Thymus (tissue), 11 donors: ENCODE results near the gene RASSF7. TPM values are rescaled to one million over a fixed set of nuclear protein-coding genes. Genes with fewer than 3 reads are reported as not detected.

Source experiments
- DNase-seq, 9 donors: peaks; one replicate each; pipeline ENCODE4 v3.0.0-alpha.2; 2013; ENCODE audit warnings: low spot score in 9 of 9, low read depth in 6 of 9, missing footprints in 1 of 9
- H3K27ac ChIP-seq, 2 donors: one replicate each; pipeline ENCODE4 v1.5.1; 2013; ENCODE audit warnings: control low read depth in 1 of 2, low read depth in 1 of 2, low read length in 1 of 2, mild to moderate bottlenecking in 1 of 2, moderate library complexity in 1 of 2
- H3K27me3 ChIP-seq, 2 donors: one replicate each; pipeline ENCODE4 v1.5.1; 2013; ENCODE audit warnings: low read length in 1 of 2; ENCODE audit not compliant: control insufficient read depth in 2 of 2, insufficient read depth in 1 of 2
- H3K36me3 ChIP-seq, 2 donors: one replicate each; pipeline ENCODE4 v1.5.1; 2013; ENCODE audit warnings: low read length in 1 of 2, mild to moderate bottlenecking in 1 of 2, moderate library complexity in 1 of 2; ENCODE audit not compliant: control insufficient read depth in 2 of 2, insufficient read depth in 2 of 2
- H3K4me1 ChIP-seq, 2 donors: one replicate each; pipeline ENCODE4 v1.5.1; 2013; ENCODE audit warnings: low read length in 2 of 2; ENCODE audit not compliant: control insufficient read depth in 2 of 2, insufficient read depth in 2 of 2
- H3K4me3 ChIP-seq, 2 donors: one replicate each; pipeline ENCODE4 v1.5.1; 2013; ENCODE audit warnings: low read length in 2 of 2, control low read depth in 1 of 2, mild to moderate bottlenecking in 1 of 2
- H3K9me3 ChIP-seq, 2 donors: one replicate each; pipeline ENCODE4 v1.5.1; 2013; ENCODE audit warnings: low read length in 1 of 2, mild to moderate bottlenecking in 1 of 2; ENCODE audit not compliant: control insufficient read depth in 2 of 2, insufficient read depth in 1 of 2
- WGBS: extraction: QIAGEN DNeasy Blood & Tissue Kit; methylation state at CpG from one replicate; pipeline ENCODE4 v1.1.7; 2013; 5-methylcytosine and 5-hydroxymethylcytosine counted together
- polyA plus RNA-seq: library from polyadenylated mRNA; stranded (reverse); fragments of 200-250 nt; gene quantifications from one replicate; pipeline ENCODE4 v1.2.3, GENCODE V29; 2013
- total RNA-seq: library from RNA; stranded (reverse); fragments of 120-200 nt; gene quantifications from one replicate; pipeline ENCODE4 v1.2.4, GENCODE V29; 2013
- donor health status: healthy.

The RASSF7 gene
- total and polyA plus RNA-seq, 2 donors: 22.5 to 51.2 TPM

DNA sequence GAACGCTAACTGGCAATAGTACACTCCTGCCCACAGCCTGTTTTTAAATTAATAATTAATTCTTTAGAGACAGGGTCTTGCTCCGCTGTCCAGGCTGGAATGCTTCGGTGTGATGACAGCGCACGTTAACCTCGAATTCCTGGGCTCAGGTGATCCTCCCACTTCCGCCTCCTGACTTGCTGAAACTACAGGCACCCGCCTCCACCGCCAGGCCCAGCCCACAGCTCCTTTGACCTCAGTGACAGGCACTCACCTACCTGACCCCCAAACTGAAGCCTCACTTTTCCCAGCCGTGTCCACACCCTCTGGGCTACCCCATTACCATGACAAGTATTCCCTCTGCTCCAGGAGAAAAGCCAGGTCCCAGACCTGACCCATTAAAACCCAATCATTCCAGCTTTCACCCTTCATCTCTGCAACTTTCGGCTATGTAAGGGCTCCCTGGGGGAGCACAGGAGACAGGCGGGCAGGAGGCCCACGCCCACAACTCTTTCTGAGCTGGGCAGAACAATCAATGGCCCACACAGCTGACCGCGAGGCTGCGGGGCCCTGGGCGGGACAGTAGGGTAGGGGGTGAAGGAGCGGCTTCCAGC is 962 bp upstream of the RASSF7 start:
- H3K27me3 ChIP-seq: peaks cover 41 to 50% of the 10 kb centered on the region in 2 donors
- H3K4me1 ChIP-seq: peaks cover 15 to 29% of the 10 kb centered on the region in 2 donors
- H3K4me3 ChIP-seq: peak overlapping the region; percentile 59 to 97
- DNase-seq: no peak
- H3K36me3 ChIP-seq: peaks cover 3 to 16% of the 10 kb centered on the region in 2 donors
- H3K9me3 ChIP-seq: peaks cover 0 to 1% of the 10 kb centered on the region in 2 donors
- H3K27ac ChIP-seq: no peak overlapping the region
- WGBS: 87% methylated on average over 18 of the region's 18 CpGs

DNA sequence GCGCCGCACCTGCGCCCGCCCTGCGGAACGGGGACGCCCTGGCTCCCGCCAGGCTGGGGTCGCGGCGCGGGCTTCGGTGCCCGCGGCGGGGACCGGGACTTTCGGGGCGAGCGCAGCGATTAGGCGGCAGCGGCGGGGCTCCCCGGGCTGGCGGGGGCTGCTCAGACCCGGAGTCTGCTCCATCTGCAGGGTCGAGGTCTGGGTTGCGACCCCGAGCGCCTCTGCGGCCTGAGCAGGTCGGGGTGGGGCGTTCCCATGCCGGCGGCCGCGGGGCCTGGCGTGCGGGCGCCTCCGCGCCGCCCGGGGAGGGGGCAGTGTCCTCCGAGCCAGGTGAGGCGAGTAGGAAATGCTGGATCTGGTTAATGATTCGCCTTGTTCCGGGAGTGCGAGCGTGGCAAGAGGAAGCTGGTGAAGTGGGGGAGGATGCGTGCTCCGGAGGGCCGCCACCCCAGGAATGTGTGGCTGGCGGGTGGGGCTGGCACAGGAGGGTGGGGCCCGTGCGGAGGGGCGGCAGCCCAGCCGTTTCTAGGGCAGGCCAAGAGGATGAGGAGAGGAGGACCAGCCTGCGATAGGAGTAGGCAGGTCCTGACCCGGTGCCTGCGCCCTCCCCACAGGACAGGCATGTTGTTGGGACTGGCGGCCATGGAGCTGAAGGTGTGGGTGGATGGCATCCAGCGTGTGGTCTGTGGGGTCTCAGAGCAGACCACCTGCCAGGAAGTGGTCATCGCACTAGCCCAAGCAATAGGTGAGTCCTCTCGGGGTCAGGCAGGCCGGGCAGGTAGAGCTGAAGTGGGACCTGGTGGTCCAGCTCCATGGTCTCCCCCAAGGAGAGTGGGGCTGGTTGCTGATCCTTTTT is 606 bp downstream of the RASSF7 start:
- WGBS: 9% methylated on average over 67 of the region's 67 CpGs
- peaks cover 9 to 24% of the 10 kb centered on the region in 2 donors for H3K4me1 ChIP-seq
- DNase-seq: no peak

DNA sequence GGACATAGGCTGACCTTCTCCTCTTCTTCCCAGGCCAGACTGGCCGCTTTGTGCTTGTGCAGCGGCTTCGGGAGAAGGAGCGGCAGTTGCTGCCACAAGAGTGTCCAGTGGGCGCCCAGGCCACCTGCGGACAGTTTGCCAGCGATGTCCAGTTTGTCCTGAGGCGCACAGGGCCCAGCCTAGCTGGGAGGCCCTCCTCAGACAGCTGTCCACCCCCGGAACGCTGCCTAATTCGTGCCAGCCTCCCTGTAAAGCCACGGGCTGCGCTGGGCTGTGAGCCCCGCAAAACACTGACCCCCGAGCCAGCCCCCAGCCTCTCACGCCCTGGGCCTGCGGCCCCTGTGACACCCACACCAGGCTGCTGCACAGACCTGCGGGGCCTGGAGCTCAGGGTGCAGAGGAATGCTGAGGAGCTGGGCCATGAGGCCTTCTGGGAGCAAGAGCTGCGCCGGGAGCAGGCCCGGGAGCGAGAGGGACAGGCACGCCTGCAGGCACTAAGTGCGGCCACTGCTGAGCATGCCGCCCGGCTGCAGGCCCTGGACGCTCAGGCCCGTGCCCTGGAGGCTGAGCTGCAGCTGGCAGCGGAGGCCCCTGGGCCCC is 1.4 kb downstream of the RASSF7 start:
- no peak for DNase-seq
- H3K4me3 ChIP-seq: no peak overlapping the region
- H3K27me3 ChIP-seq: peaks cover 20 to 28% of the 10 kb centered on the region in 2 donors
- peaks cover 0 to 1% of the 10 kb centered on the region in 2 donors for H3K9me3 ChIP-seq
- no peak overlapping the region for H3K27ac ChIP-seq
- WGBS: 97% methylated on average over 29 of the region's 29 CpGs
- peaks cover 9 to 23% of the 10 kb centered on the region in 2 donors for H3K4me1 ChIP-seq
- H3K36me3 ChIP-seq: peaks cover 3 to 16% of the 10 kb centered on the region in 2 donors

More for the DNA sequence above, 606 bp downstream of the RASSF7 start:
- H3K27me3 ChIP-seq: peaks cover 27 to 36% of the 10 kb centered on the region in 2 donors
- peak overlapping the region in 1 of 2 donors; percentile 53 for H3K27ac ChIP-seq
- peak overlapping the region; percentile 35 to 97 for H3K4me3 ChIP-seq
- peaks cover 3 to 16% of the 10 kb centered on the region in 2 donors for H3K36me3 ChIP-seq
- H3K9me3 ChIP-seq: peaks cover 0 to 1% of the 10 kb centered on the region in 2 donors

DNA sequence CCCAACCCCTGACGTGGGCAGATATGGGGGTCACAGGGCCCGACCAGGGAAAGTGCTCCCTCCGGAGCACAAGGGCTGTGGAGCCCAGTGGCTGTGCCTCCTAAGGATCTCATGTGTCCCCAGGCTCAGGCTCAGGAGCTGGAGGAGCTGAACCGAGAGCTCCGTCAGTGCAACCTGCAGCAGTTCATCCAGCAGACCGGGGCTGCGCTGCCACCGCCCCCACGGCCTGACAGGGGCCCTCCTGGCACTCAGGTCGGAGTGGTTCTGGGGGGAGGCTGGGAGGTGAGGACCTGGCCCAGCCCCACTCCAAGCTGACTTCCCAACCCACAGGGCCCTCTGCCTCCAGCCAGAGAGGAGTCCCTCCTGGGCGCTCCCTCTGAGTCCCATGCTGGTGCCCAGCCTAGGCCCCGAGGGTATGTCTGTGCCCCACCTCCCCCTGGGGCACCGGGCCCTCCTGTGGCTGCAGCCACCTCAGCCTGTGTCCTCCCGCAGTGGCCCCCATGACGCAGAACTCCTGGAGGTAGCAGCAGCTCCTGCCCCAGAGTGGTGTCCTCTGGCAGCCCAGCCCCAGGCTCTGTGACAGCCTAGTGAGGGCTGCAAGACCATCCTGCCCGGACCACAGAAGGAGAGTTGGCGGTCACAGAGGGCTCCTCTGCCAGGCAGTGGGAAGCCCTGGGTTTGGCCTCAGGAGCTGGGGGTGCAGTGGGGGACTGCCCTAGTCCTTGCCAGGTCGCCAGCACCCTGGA is 2.5 kb downstream of the RASSF7 start:
- 96% methylated on average over 18 of the region's 18 CpGs for WGBS
- no peak overlapping the region for H3K27ac ChIP-seq
- no peak overlapping the region for H3K4me3 ChIP-seq
- no peak for DNase-seq
- H3K27me3 ChIP-seq: peaks cover 9 to 22% of the 10 kb centered on the region in 2 donors
- peaks cover 17 to 32% of the 10 kb centered on the region in 2 donors for H3K4me1 ChIP-seq
- no peaks in the 10 kb centered on the region for H3K9me3 ChIP-seq
- H3K36me3 ChIP-seq: peaks cover 3 to 16% of the 10 kb centered on the region in 2 donors

DNA sequence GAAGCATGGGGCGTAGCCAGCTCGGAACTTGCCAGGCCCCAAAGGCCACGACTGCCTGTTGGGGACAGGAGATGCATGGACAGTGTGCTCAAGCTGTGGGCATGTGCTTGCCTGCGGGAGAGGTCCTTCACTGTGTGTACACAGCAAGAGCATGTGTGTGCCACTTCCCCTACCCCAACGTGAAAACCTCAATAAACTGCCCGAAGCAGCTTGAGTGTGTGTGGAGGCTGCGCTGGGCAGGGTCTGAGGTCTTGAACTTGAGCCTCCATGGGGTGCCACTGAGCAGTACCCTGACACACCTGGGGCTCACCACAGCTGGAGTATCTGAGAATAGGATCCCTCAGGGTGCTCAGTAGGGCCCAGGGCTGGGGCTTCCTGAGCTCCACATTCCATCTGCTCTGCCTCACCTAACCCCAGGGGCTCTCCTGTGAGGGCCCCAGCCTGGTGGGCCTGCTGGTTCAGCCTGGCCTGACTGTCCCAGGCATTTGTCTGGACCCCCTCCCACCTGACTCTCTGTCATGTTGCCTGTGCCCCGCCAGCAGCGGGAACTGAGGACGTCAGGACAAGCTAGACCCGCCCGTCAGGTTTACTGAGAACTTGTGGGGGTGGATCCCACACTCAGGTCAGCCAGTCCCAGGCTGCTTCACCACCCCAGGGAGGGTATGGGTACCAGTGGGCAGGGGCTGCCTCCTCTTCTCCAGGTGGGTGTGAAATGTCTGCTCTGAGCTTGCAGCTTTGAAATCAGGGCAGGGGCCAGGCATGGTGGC is 3.2 kb downstream of the RASSF7 start:
- H3K27me3 ChIP-seq: peaks cover 1 to 16% of the 10 kb centered on the region in 2 donors
- DNase-seq: no peak
- no peaks in the 10 kb centered on the region for H3K9me3 ChIP-seq
- peaks cover 3 to 16% of the 10 kb centered on the region in 2 donors for H3K36me3 ChIP-seq
- no peak overlapping the region for H3K4me3 ChIP-seq
- H3K4me1 ChIP-seq: peaks cover 17 to 33% of the 10 kb centered on the region in 2 donors
- 95% methylated on average over 12 of the region's 12 CpGs for WGBS
- no peak overlapping the region for H3K27ac ChIP-seq

DNA sequence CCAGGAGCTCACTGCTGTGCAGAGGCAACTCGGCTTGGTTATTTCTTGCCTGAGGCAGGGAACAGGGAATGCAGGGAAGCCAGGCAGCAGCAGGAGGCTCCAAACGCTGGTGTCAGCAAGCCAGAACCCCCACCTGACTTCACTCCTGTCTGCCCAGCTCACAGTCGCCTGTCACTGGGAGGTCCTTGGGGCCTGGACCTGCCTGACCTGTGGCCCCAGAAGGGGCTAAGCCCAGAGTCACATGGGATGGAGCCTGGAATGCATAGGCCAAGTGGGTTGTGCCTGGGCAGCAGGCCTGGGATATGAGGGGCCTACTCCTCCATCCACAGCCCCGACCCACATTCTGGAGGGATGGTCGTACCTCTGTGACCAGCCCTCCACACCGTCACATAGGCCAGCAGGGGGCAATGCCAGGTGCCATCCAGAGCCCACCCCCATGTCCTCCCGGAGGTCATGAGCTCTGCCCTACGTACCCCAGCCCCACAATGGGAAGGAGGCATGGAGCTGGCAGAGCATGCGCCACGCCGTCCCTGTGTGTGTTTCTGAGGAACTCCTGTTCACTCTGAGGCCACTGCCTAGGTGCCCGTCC is 5.2 kb downstream of the RASSF7 start:
- no peak overlapping the region for H3K27ac ChIP-seq
- H3K36me3 ChIP-seq: peaks cover 3 to 16% of the 10 kb centered on the region in 2 donors
- H3K27me3 ChIP-seq: peaks cover 0 to 12% of the 10 kb centered on the region in 2 donors
- no peaks in the 10 kb centered on the region for H3K9me3 ChIP-seq
- WGBS: 94% methylated on average over 12 of the region's 12 CpGs
- DNase-seq: no peak
- H3K4me3 ChIP-seq: no peak overlapping the region
- H3K4me1 ChIP-seq: peaks cover 21 to 39% of the 10 kb centered on the region in 2 donors

DNA sequence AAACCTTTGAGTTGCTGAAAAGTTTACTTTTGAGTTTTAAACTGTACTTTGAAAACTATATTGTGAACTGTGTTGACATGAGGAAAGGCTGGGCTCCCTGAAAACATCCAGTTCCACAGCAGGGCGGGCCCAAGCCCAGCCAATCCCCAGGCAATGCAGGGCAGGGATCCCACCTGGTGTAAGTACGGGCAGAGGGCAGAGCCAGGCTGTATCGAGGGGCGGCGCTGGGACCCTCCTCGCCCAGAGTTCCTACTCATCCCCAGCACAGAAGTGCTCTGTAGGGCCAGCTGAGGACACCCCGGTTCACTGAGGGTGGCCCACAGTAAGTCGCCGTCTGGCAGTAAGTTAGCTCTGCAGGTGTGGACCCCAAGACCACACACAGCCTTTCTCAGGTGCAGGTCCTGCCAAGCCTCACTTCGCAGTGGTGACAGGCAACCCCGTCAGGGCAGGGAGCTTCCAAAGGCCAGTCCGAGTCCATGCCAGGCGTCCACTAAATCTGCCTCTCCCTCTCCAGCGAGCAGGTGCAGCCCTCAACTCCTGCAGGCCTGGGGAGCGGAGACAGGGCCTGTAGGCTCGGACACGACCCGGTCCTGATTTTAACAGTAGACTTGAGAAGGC is 6.3 kb downstream of the RASSF7 start:
- Histone ChIP-seq H3K4me3 (no peak overlapping the region), H3K4me1 (peaks cover 20 to 41% of the 10 kb centered on the region in 2 donors), H3K27me3 (peaks cover 0 to 12% of the 10 kb centered on the region in 2 donors), H3K9me3 (no peaks in the 10 kb centered on the region), H3K27ac (peak overlapping the region in 1 of 2 donors; percentile 27), H3K36me3 (peaks cover 3 to 16% of the 10 kb centered on the region in 2 donors)
- no peak for DNase-seq
- 96% methylated on average over 18 of the region's 18 CpGs for WGBS
